CD4-positive, alpha-beta T cell treated with Interferon gamma for 1 hour (primary cell): ENCODE results near the gene EML6.

Source experiments
- DNase-seq: peaks from one replicate; pipeline ENCODE4 v3.0.0-alpha.2; 2020

The EML6 gene

GRCh38 chr2:54952978-54953456 lies 229.6 kb downstream of the EML6 start:
- no peak for DNase-seq

DNA sequence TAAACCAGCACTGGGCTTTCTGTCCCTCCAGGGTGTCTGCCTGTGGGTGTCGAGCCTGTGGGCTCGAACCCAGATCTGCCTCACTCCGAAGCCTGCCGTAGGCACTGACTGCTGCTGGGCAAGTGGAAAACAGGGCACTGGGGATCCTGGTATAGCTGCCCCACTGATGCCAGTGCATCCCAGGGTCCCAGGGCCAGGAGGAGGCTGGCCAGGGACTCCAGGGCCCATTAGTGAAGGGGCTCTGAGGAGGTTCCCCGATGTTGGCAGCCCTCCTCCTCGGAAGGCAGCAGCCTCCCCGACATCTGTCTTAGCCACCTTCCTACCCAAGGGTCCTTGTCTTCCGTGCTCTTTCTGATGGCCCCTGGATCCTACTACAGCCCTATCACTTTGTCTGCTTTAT lies 230.7 kb downstream of the EML6 start:
- no peak for DNase-seq

DNA sequence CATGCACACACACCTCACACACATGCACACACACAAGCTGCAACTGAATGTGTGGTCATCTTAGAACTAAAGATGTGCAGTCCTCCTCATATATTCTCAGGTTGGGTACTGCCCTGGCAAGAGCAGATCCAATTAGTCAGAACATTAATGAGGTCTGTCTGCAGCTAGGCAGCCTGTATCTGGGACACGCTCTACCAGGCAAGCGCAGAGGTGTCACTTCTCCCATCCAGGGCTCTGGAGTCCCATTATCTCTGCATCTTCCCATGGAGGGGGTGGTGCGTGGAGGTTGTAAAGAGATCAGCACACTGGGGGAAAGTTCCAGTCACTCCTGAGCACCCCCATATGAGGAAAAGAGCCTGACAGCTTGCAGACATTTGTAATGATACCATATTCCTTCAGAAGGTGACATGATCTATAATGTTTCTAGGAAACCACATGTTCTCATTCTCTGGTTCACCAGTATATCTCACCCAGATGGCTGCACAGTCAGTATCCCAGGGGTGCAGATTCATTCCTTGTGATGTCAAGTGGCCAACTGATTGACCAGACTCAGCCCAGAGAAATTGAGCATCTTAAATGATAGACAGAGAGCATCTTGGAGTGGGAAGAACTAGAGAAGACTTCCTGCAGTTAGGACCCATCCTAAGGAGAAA lies 231.4 kb downstream of the EML6 start:
- no peak for DNase-seq

GRCh38 chr2:54955358-54956110 lies 232.1 kb downstream of the EML6 start:
- DNase-seq: no peak

DNA sequence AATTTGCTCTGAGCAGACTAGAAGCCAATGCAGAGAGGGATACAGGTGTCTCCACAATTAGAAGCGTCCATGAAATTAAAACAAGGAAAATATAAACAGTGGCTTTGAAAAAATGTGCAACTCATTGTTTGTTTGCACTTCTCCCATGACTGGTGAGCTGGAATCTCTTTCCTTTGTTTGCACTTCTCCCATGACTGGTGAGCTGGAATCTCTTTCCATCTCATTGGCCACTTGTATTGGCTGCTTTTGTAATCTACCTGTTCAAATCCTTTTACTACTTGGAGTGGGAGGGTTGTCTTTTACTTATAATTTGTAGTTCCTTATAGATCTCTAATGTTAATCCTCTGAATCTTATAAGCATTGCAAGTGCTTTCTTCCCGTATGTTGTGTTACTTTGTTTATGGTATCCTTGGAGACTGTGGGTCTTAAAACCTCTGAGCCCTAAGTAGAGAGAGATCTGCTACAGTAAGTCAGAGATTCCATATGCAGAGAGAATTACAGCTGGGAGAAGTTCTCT lies 232.7 kb downstream of the EML6 start:
- DNase-seq: no peak

DNA sequence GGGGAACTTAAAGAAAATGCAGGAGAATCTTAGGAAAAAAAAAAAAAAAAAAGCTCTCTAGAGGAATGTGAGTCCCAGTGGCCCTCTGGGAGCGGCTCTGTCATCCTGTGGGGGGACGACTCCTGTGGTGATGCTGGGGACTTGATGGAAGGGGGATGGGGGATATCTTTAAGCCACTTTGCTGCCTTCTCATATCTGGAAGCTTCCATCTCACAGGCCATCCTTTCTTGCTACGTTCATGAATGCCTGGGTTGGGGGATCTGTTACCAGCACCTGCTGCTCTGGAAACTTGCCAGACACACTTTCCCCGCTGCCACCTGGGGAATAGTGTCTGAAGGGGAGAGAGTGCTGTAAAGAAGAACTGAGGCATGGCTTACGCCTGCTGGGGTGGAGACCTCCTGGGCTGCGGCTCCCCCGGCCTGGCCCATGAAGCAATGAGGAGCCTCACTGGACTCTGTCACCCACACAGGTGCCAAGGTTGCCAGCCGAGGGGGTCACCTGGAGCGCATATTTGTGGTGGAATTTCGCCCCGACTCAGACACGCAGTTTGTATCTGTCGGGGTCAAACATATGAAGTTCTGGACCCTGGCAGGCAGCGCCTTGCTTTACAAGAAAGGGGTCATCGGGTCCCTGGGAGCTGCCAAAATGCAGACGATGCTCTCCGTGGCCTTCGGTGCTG lies 234.0 kb downstream of the EML6 start:
- no peak for DNase-seq

DNA sequence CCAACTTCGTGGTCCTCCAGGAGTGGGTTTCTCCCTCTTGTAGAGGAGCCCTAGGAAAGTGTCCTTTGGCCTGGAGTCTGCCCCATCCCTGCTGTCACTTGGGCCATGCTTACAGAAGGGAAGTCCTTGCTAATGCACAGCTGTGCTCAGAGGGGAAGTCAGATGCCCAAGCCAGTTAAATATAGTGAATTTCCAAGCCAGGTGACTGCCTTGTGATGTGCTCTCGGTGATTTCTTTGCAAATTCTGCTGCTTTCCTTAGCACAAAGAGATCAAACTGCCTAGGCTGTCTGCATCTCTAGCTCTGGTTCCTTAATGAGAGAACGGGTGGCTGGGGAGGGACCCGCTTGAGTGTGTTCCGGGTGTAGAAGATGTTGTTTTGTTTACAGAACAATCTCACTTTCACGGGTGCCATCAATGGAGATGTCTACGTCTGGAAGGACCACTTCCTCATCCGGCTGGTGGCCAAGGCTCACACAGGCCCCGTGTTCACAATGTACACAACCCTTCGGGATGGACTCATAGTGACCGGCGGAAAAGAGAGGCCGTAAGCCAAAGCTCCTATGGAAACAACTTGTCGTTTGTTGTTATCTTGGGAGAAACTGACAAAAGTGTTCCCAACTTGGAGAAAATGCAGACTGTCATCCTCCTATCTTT lies 235.4 kb downstream of the EML6 start:
- no peak for DNase-seq

- DNase-seq: no peak
Observed at GRCh38 chr2:54960164-54960563, 236.7 kb downstream of the EML6 start.

GRCh38 chr2:54962511-54962910 lies 239.0 kb downstream of the EML6 start:
- no peak for DNase-seq

GRCh38 chr2:54962935-54963440 lies 239.5 kb downstream of the EML6 start:
- no peak for DNase-seq

- no peak for DNase-seq
Observed at GRCh38 chr2:54963476-54963875, 240.0 kb downstream of the EML6 start.

DNA sequence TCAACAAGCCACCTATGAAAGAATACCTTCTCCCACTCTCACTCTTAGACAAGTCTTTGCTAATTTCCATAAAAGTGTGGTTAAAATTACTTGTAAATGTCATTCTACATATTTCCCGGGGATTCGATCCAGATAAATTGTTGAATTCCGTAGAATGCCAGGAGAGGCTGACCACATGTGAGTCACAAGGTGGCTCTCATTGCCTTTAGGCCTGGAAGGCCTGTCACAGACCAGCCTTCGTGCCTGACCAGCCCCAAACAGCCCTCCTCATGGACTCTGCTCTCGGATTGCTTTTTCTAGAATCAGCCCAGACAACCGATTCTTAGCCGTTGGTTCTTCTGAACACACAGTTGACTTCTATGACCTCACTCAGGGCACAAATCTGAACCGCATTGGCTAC lies 240.8 kb downstream of the EML6 start:
- no peak for DNase-seq

GRCh38 chr2:54964816-54965215 lies 241.4 kb downstream of the EML6 start:
- DNase-seq: no peak

DNA sequence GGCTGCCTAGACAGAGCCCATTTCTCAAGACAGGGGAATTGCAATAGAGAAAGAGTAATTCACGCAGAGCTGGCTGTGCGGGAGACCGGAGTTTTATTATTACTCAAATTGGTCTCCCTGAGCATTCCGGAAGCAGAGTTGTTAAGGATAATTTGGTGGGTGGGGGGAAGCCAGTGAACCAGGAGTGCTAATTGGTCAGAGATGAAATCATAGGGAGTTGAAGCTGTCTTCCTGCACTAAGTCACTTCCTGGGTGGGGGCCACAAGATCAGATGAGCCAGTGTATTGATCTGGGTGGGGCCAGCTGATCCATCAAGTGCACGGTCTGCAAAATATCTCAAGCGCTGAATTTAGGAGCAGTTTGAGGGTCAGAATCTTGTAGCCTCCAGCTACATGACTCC lies 242.0 kb downstream of the EML6 start:
- DNase-seq: no peak

DNA sequence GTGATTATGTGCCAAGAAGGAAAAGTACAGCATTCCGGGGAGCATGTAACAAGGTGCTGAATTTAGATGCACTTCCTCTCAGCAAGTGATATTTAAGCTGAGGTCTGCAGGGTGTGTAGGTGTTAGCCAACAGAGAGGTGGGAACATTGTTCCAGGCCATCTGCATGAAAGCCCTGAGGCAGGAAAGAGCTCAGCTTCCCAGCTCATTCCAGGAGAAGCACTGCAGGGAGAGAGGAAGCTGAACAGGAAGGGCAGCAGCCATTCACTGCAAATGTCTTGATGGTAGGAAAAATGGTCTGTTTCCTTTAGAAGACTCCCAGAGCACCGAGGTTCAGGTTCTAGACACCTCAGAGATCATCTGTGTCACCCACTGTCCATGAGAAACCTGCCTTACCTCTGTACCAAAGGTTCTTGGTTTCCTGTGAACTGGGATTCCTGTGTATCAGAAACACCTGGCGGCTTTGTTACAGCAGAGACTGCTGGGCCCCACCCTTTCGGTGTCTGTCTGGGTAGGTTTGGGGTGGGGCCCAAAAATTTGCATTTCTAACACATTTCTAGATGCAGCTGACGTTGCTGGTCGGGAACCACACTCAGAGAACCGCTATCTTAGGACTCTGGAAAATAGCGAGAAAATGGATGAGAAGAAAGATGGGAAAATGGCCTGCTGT lies 242.8 kb downstream of the EML6 start:
- DNase-seq: no peak

DNA sequence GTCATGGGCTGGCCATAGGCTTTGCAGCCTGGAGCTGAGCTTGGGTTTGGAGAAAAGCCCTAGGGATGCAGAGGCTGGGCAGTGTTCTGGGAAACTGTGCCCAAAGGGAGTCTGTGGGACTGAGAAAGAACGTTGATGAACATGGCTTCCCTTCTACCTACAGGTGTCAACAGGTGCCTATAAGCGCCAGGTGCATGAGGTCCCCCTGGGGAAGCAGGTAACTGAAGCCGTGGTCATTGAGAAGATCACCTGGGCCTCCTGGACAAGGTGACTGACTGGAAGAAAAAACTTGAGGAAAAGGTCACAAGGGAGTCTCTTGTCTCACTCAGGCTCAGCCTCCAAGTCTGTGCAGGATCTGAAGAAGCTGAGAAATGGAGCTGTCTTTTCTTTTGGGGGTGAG lies 243.4 kb downstream of the EML6 start:
- DNase-seq: no peak

DNA sequence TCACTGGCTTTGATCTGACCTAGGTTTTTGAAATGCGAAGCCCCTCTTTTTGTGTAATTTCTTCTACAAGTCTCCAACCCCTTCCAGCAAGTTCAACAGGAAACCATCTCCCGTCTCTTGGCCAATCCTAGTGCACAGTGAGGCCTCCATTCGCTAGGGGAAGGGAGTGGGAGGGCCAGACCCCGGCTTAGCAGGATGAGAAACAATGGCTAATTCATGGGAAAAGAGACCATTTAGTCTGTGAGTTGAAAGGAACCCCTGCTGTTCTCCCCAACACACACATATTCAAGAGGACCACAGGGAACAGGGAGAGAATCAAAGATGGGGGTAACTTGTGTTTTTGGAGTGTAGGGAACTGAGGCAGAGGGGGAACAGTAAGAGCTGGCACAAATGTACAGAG lies 243.8 kb downstream of the EML6 start:
- DNase-seq: no peak

- DNase-seq: no peak
Observed at GRCh38 chr2:54967759-54968365, 244.4 kb downstream of the EML6 start.

DNA sequence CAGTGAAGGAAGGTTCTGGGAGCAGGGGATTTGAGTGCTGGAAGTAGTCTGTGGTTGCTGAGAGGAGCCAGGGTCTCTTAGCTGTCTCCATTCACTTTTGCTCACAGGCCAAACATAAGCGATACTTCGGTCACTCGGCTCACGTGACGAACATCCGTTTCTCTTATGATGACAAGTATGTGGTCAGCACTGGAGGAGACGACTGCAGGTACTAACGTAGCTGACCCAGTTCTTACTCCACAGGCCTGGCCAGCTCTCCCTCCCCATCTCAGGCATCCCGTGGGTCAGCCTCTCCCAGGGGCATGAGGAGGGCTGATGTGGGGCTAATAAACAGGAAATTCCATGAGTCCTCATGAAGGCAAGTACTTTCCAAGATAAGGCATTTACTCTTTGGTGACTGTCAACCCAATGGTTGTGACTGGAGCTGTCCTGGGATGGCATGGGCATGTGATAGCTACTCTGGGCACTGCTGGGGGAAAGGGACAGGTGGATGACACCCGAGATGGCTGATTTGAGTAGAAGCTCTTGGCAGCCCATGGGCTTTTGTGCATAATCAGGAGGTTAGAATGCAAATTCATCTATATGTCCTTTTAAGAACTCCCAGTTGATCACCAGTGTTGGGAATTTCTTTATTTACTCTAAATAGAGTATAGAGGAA lies 245.2 kb downstream of the EML6 start:
- no peak for DNase-seq

DNA sequence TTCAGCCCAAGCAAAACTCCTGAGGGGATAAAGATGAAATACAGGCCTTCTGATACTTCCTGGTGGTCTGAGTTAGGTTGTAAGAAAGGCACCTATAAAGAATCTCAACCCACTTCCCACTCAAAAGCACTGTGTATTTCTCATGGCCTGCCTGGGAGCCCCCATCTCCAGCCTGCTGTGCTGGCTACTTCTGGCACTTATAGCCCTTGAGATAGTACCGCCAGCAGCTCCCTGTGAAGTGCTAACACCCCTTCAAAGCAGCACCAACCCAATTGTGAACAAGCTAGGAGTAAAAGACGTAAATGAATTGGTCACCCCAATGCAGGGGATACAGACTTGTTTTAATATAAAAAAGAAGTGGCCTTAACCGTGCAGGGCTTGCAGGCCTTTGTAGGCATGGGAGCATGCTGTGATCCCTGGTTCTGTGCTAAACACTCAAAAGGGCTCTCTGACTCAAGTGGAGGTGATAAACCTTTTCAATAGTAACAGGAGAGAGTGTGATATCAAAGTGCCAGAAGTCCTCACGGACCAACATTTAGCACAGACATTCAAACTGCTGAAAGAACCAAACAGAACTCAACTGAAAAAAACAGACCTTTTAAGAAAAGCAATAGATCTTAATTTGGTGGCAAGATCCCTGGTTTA lies 246.0 kb downstream of the EML6 start:
- no peak for DNase-seq

DNA sequence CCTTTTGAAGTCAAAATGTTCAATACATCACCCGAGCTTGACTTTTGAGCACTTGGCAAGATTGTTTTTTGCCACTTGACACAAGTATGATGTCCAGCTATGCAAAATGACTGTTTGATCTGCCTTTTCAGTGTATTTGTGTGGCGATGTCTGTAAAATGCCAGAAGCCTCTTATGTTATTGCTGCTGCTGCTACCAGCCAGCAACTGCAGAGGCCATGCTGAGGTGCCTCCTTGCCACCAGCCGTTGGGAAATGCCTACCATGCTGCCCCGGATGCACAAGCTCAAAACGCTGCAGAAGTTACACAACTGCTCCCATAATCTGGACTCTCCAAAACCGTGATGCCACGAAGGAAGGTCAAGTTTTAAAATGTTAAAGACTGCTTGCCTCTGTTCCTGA lies 246.5 kb downstream of the EML6 start:
- DNase-seq: no peak
